Psoas muscle (tissue), 8 donors: ENCODE measurements around the gene POU2AF2. TPM values are rescaled to one million over a fixed set of nuclear protein-coding genes. Genes with fewer than 3 reads are reported as not detected.
"Not testable (repeated sequence)": the region's sequence is repeated elsewhere in the genome, so short reads cannot be mapped to it uniquely, and the experiment has no call there.

Experiments used
- ATAC-seq, 4 donors: fragments of 200-7000 bp; cut with Tn5 transposase; one replicate each; pipeline ENCODE4 v1.9.1; 2020; ENCODE audit warnings: moderate library complexity in 3 of 4, mild to moderate bottlenecking in 2 of 4
- DNase-seq, 2 donors: peaks; one replicate each; pipeline ENCODE4 v3.0.0-alpha.2; 2020
- H3K27ac ChIP-seq: fragments of 200-600 bp; one replicate; pipeline ENCODE4 v1.8.0; 2022
- H3K27me3 ChIP-seq, 3 donors: fragments of 200-600 bp in 1 of 3; one replicate each; pipeline versions ENCODE4 v1.6.1 to v1.8.0; 2013 to 2022; ENCODE audit warnings: low read length in 2 of 3, mild to moderate bottlenecking in 2 of 3, moderate library complexity in 1 of 3; ENCODE audit not compliant: insufficient read depth in 3 of 3
- H3K36me3 ChIP-seq, 2 donors: fragments of 200-600 bp in 1 of 2; one replicate each; pipeline versions ENCODE4 v1.6.1 to v1.8.0; 2013 to 2022; ENCODE audit warnings: low read depth in 1 of 2, mild to moderate bottlenecking in 1 of 2, moderate library complexity in 1 of 2; ENCODE audit not compliant: insufficient read depth in 1 of 2
- H3K4me1 ChIP-seq: fragments of 200-600 bp; one replicate; pipeline ENCODE4 v1.8.0; 2022
- H3K4me3 ChIP-seq: fragments of 200-600 bp; one replicate; pipeline ENCODE4 v1.8.0; 2022; ENCODE audit warnings: mild to moderate bottlenecking
- H3K9me3 ChIP-seq: fragments of 200-600 bp; one replicate; pipeline ENCODE4 v1.8.0; 2022
- CTCF ChIP-seq: fragments of 200-600 bp; IDR thresholded peaks from one replicate; pipeline ENCODE4 v1.8.0; 2022; ENCODE audit warnings: antibody characterized with exemption
- WGBS, 3 donors: extraction: QIAGEN DNeasy Blood & Tissue Kit; methylation state at CpG; one replicate each; pipeline versions ENCODE4 v1.1.6 to v1.1.7; 2013; 5-methylcytosine and 5-hydroxymethylcytosine counted together
- intact Hi-C, 2 donors: fragments of 100-400 bp; cut with DNase I; formaldehyde crosslinking; loops; one replicate each; pipeline versions ENCODE4 v1.11.0 to v1.14.2; 2022
- polyA plus RNA-seq, 3 donors: library from polyadenylated mRNA; stranded (reverse); fragments of 200-250 nt; gene quantifications; one replicate each; pipeline ENCODE4 v1.2.3, GENCODE V29; 2013
- total RNA-seq, 4 donors: library from RNA; stranded (reverse); fragmentation: NEBNext Ultra II Directional in 2 of 4; extraction: Animal tissue kit (Norgen Biotek cat#: 25700) in 2 of 4; gene quantifications; one replicate each; pipeline versions ENCODE4 v1.2.1 to v1.2.4, GENCODE V29; 2021 to 2023
- donor health status: healthy with polysubstance abuse.
- donor health status: DM: no; HTN: no; CAD: no; lungs with moderate emphysema.
- donor health status: Bipolar disorder and iron deficiency.
- donor health status: healthy.
- donor health status: DM: yes; HTN: yes; CAD: no.
- donor health status: DM: no; HTN: no; CAD: no.
- donor health status: DM: no; HTN: no; CAD: no.
- donor health status: DM: yes; HTN: yes; CAD: no.

The POU2AF2 gene
- total and polyA plus RNA-seq, 7 donors: 0.30 to 3.0 (median 0.98) TPM

GRCh38 chr11:111221208-111221607 is 24.3 kb upstream of the POU2AF2 start:
- no peak for DNase-seq
- TF ChIP-seq CTCF: no peak
- Histone ChIP-seq H3K27ac (no peak overlapping the region), H3K9me3 (peaks cover 8% of the 10 kb centered on the region), H3K36me3 (no peaks in the 10 kb centered on the region), H3K27me3 (no peaks in the 10 kb centered on the region), H3K4me1 (no peaks in the 10 kb centered on the region), H3K4me3 (no peak overlapping the region)
- intact Hi-C loops: loop anchor here in 1 of 2 donors (10.0 kb wide), 1 partner anchor 1016 kb away; no protein-coding TSS in a partner anchor
- ATAC-seq: no peak
- 67 to 73% (median 69%) methylated on average over 4 of the region's 4 CpGs for WGBS, 3 donors

- intact Hi-C loops: loop anchor here in 1 of 2 donors (10.0 kb wide), 1 partner anchor 1017 kb away; no protein-coding TSS in a partner anchor
These were observed 23.6 kb upstream of the POU2AF2 start for GRCh38 chr11:111221936-111222335.

DNA sequence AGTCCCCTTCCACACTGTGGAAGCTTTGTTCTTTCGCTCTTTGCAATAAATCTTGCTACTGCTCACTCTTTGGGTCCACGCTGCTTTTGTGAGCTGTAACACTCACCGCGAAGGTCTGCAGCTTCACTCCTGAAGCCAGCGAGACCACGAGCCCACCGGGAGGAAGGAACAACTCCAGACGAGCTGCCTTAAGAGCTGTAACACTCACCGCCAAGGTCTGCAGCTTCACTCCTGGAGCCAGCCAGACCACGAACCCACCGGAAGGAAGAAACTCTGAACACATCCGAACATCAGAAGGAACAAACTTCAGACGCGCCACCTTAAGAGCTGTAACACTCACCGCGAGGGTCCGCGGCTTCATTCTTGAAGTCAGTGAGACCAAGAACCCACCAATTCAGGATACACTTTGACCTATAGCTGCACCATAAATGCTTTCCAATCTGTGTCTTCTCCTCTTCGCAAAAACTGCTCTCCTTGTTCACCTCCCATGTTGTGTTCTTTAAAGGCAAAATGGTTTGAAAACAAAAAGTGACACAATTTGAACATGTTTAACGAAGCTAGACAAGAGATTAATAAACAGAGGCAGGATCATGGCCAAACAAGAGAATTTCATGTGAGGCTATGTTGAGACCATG is 22.6 kb upstream of the POU2AF2 start:
- intact Hi-C loops: loop anchor here in 1 of 2 donors (10.0 kb wide), 1 partner anchor 1018 kb away; no protein-coding TSS in a partner anchor
- not testable (repeated sequence) for H3K4me1 ChIP-seq, H3K36me3 ChIP-seq, H3K4me3 ChIP-seq, H3K9me3 ChIP-seq, H3K27me3 ChIP-seq, ATAC-seq, H3K27ac ChIP-seq, DNase-seq
- 88 to 95% (median 91%) methylated on average over 18 to 20 of the region's 20 CpGs for WGBS, 3 donors

More at GRCh38 chr11:111221936-111222335, 23.6 kb upstream of the POU2AF2 start:
- H3K27me3 ChIP-seq, H3K36me3 ChIP-seq, H3K4me1 ChIP-seq, ATAC-seq, H3K4me3 ChIP-seq, DNase-seq, H3K9me3 ChIP-seq, H3K27ac ChIP-seq: not testable (repeated sequence)
- WGBS, 3 donors: 92 to 98% (median 94%) methylated on average over 22 to 39 of the region's 39 CpGs

DNA sequence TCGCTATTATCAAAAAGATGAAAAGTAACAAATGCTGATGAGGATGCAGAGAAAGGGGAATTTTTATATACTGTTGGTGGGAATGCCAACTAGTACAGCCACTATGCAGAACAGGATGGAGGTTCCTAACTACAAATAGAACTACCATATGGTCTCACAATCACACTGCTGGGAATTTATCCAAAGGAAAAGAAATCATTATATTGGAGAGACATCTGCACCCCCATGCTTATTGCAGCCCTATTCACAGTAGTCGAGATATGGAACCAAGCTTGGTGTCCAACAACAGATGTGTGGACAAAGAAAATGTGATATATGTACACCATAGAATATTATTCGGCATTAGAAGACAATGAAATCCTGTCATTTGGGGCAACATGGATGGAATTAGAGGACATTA is 19.6 kb upstream of the POU2AF2 start:
- TF ChIP-seq CTCF: no peak
- no peak for ATAC-seq
- Histone ChIP-seq H3K36me3 (no peaks in the 10 kb centered on the region), H3K9me3 (peaks cover 3% of the 10 kb centered on the region), H3K4me1 (no peaks in the 10 kb centered on the region), H3K27me3 (no peaks in the 10 kb centered on the region), H3K27ac (no peak overlapping the region), H3K4me3 (no peak overlapping the region)
- no peak for DNase-seq
- intact Hi-C loops: loop anchor here (5.0 to 10.0 kb wide), 2 partner anchors 514 to 1021 kb away; partner anchors contain the start of gene ARHGAP20 (in 1 of the 2)
- 40 to 62% (median 50%) methylated on average over 3 of the region's 3 CpGs for WGBS, 3 donors

- no peaks in the 10 kb centered on the region for H3K36me3 ChIP-seq
- DNase-seq: no peak
These were observed 15.9 kb upstream of the POU2AF2 start for GRCh38 chr11:111229604-111230003.

More at GRCh38 chr11:111229604-111230003, 15.9 kb upstream of the POU2AF2 start:
- intact Hi-C loops: loop anchor here (5.0 to 10.0 kb wide), 4 partner anchors 517 to 1025 kb away; partner anchors contain the start of gene ARHGAP20 (in 1 of the 2)
- whole genome bisulfite sequencing, 3 donors: 73 to 76% (median 76%) methylated on average over 6 of the region's 6 CpGs
- no peak for ATAC-seq
- peaks cover 3% of the 10 kb centered on the region for H3K9me3 ChIP-seq
- no peak for TF ChIP-seq CTCF
- H3K4me1 ChIP-seq: no peaks in the 10 kb centered on the region
- H3K27ac ChIP-seq: no peak overlapping the region
- H3K4me3 ChIP-seq: no peak overlapping the region
- H3K27me3 ChIP-seq: no peaks in the 10 kb centered on the region
